WTC11 (cell line): ENCODE measurements around the gene PITPNM1. TPM values are rescaled to one million over a fixed set of nuclear protein-coding genes. Genes with fewer than 3 reads are reported as not detected.

ENCODE experiments used
- ATAC-seq: fragments of 200-7000 bp; cut with Tn5 transposase; 2 replicates; pipeline ENCODE4 v1.10.0; 2021; ENCODE audit warnings: mild to moderate bottlenecking, moderate library complexity
- CTCF ChIA-PET: fragments of 300-600 bp; sonication (Branson Sonifier 250); formaldehyde crosslinking; loops from one replicate; lab custom pipeline; 2021; ENCODE audit warnings: antibody characterized with exemption; lab: Charles Lee
- POLR2A ChIA-PET: fragments of 350-600 bp; sonication (Branson Sonifier 250); formaldehyde crosslinking; loops from one replicate; lab custom pipeline; 2021; ENCODE audit warnings: antibody characterized with exemption; lab: Charles Lee
- DNase-seq: peaks from one replicate; pipeline ENCODE4 v3.0.0; 2021; ENCODE audit warnings: low spot score
- H3K27ac Mint-ChIP-seq: 2 replicates; pipeline ENCODE4 v1.8.0; 2021; ENCODE audit warnings: mixed read lengths
- H3K27me3 Mint-ChIP-seq: 2 replicates; pipeline ENCODE4 v1.8.0; 2021; ENCODE audit warnings: low read depth, mild to moderate bottlenecking, moderate library complexity, mixed read lengths
- H3K36me3 Mint-ChIP-seq: 2 replicates; pipeline ENCODE4 v1.8.0; 2021; ENCODE audit warnings: mixed read lengths
- H3K4me1 Mint-ChIP-seq: 2 replicates; pipeline ENCODE4 v1.8.0; 2022; ENCODE audit warnings: mixed read lengths
- H3K4me3 Mint-ChIP-seq: 2 replicates; pipeline ENCODE4 v1.8.0; 2021; ENCODE audit warnings: mild to moderate bottlenecking, moderate library complexity, mixed read lengths
- H3K9me3 Mint-ChIP-seq: 2 replicates; pipeline ENCODE4 v1.8.0; 2021; ENCODE audit warnings: mixed read lengths
- ARID4B ChIP-seq: sonication (generic); formaldehyde crosslinking; IDR thresholded peaks from 2 replicates; pipeline ENCODE4 v1.8.0; 2023; ENCODE audit warnings: missing genetic modification reagents, mild to moderate bottlenecking, borderline replicate concordance
- ERG ChIP-seq: fragments of 250-450 bp; sonication (Bioruptor Pico); IDR thresholded peaks from 2 replicates; pipeline ENCODE4 v1.8.0; 2021; ENCODE audit warnings: mild to moderate bottlenecking
- ETV6 ChIP-seq: sonication (generic); formaldehyde crosslinking; IDR thresholded peaks from 2 replicates; pipeline ENCODE4 v1.8.1; 2022; ENCODE audit warnings: mild to moderate bottlenecking, missing genetic modification reagents
- FOXP4 ChIP-seq: sonication (generic); formaldehyde crosslinking; IDR thresholded peaks from 2 replicates; pipeline ENCODE4 v1.8.0; 2022; ENCODE audit warnings: mild to moderate bottlenecking, missing genetic modification reagents
- IRF2 ChIP-seq: sonication (generic); formaldehyde crosslinking; IDR thresholded peaks from 2 replicates; pipeline ENCODE4 v1.8.0; 2022; ENCODE audit warnings: low read depth, missing genetic modification reagents, borderline replicate concordance
- MAX ChIP-seq: sonication (generic); formaldehyde crosslinking; IDR thresholded peaks from 2 replicates; pipeline ENCODE4 v1.8.0; 2022; ENCODE audit warnings: mild to moderate bottlenecking, missing genetic modification reagents
- PRRX2 ChIP-seq: fragments of 250-450 bp; sonication (Bioruptor Pico); IDR thresholded peaks from 2 replicates; pipeline ENCODE4 v1.8.0; 2021; ENCODE audit warnings: mild to moderate bottlenecking
- USF1 ChIP-seq: sonication (generic); formaldehyde crosslinking; IDR thresholded peaks from 2 replicates; pipeline ENCODE4 v1.8.0; 2022; ENCODE audit warnings: mild to moderate bottlenecking, missing genetic modification reagents
- ZNF121 ChIP-seq: sonication (generic); formaldehyde crosslinking; IDR thresholded peaks from 2 replicates; pipeline ENCODE4 v1.8.0; 2023; ENCODE audit warnings: missing genetic modification reagents
- ZNF416 ChIP-seq: fragments of 250-450 bp; sonication (Bioruptor Pico); IDR thresholded peaks from 2 replicates; pipeline ENCODE4 v1.9.0; 2021; ENCODE audit warnings: mild to moderate bottlenecking, inconsistent platforms
- ZNF512 ChIP-seq: sonication (generic); formaldehyde crosslinking; IDR thresholded peaks from 2 replicates; pipeline ENCODE4 v1.8.1; 2022; ENCODE audit warnings: missing genetic modification reagents, borderline replicate concordance
- ZNF532 ChIP-seq: fragments of 250-450 bp; sonication (Bioruptor Pico); IDR thresholded peaks from 2 replicates; pipeline ENCODE4 v1.9.0; 2021; ENCODE audit warnings: mild to moderate bottlenecking, borderline replicate concordance
- total RNA-seq: library from RNA; stranded (reverse); gene quantifications from 3 replicates; pipeline ENCODE4 v1.2.3, GENCODE V29; 2021

Gene PITPNM1
- total RNA-seq, 1 experiment from 2014 or later: 55.4 TPM

GRCh38 chr11:67525275-67525976, 20.3 kb upstream of the PITPNM1 start:
- POLR2A ChIA-PET: no interaction called here
- no peak for ATAC-seq
- no peak overlapping the region for H3K27ac Mint-ChIP-seq
- H3K9me3 Mint-ChIP-seq: peaks cover 23% of the 10 kb centered on the region
- no peaks in the 10 kb centered on the region for H3K4me1 Mint-ChIP-seq
- no peaks in the 10 kb centered on the region for H3K36me3 Mint-ChIP-seq
- DNase-seq: no peak
- no peak overlapping the region for H3K4me3 Mint-ChIP-seq
- TF ChIP-seq FOXP4 (CRISPR knock-in tag) (no peak), ZNF121 (CRISPR knock-in tag) (no peak), ERG (CRISPR knock-in tag) (no peak), MAX (CRISPR knock-in tag) (no peak), IRF2 (CRISPR knock-in tag) (no peak)
- CTCF ChIA-PET: no interaction called here
- H3K27me3 Mint-ChIP-seq: peaks cover 5% of the 10 kb centered on the region; the same call in 1 of the 2 replicates

GRCh38 chr11:67524480-67524808, 19.3 kb upstream of the PITPNM1 start:
- ATAC-seq (no peak), DNase-seq (no peak)
- no peak overlapping the region for H3K4me3 Mint-ChIP-seq
- peaks cover 5% of the 10 kb centered on the region; the same call in 1 of the 2 replicates for H3K27me3 Mint-ChIP-seq
- ChIA-PET CTCF (no interaction called here), POLR2A (no interaction called here)
- H3K27ac Mint-ChIP-seq: no peak overlapping the region
- H3K4me1 Mint-ChIP-seq: no peaks in the 10 kb centered on the region
- H3K36me3 Mint-ChIP-seq: no peaks in the 10 kb centered on the region
- TF ChIP-seq FOXP4 (CRISPR knock-in tag) (no peak), ETV6 (CRISPR knock-in tag) (no peak), PRRX2 (CRISPR knock-in tag) (no peak), USF1 (CRISPR knock-in tag) (no peak), ZNF512 (CRISPR knock-in tag) (no peak), ARID4B (CRISPR knock-in tag) (no peak), ZNF416 (CRISPR knock-in tag) (no peak), ZNF532 (no peak)
- peaks cover 23% of the 10 kb centered on the region for H3K9me3 Mint-ChIP-seq
